SJSA1 (cell line): ENCODE measurements around the gene CD28. TPM values are rescaled to one million over a fixed set of nuclear protein-coding genes. Genes with fewer than 3 reads are reported as not detected.

ENCODE experiments used
- DNase-seq, 2 experiments: peaks; one replicate each; pipeline ENCODE4 v3.0.0-alpha.2; 2015 to 2020; ENCODE audit warnings: low spot score in 2 of 2, low read depth in 1 of 2
- H3K27ac ChIP-seq: fragments of 250-450 bp; sonication (Bioruptor Pico); 2 replicates; pipeline ENCODE4 v1.5.1; 2020; ENCODE audit warnings: mild to moderate bottlenecking, moderate library complexity
- H3K27me3 ChIP-seq: fragments of 250-450 bp; sonication (Bioruptor Pico); replicated peaks from 2 replicates; pipeline ENCODE4 v1.5.1; 2020; ENCODE audit warnings: mild to moderate bottlenecking, moderate library complexity
- H3K36me3 ChIP-seq: fragments of 250-450 bp; sonication (Bioruptor Pico); 2 replicates; pipeline ENCODE4 v1.5.1; 2020; ENCODE audit warnings: mild to moderate bottlenecking
- H3K4me1 ChIP-seq: fragments of 250-450 bp; sonication (Bioruptor Pico); replicated peaks from 2 replicates; pipeline ENCODE4 v1.6.1; 2021; ENCODE audit warnings: mild to moderate bottlenecking
- H3K4me3 ChIP-seq: fragments of 250-450 bp; sonication (Bioruptor Pico); 2 replicates; pipeline ENCODE4 v1.5.1; 2020; ENCODE audit warnings: mild to moderate bottlenecking
- H3K9me3 ChIP-seq: fragments of 250-450 bp; sonication (Bioruptor Pico); replicated peaks from 2 replicates; pipeline ENCODE4 v1.5.1; 2020; ENCODE audit warnings: mild to moderate bottlenecking
- total RNA-seq: library from RNA; depleted of rRNA; stranded (reverse); fragments of >200 nt; shearing (Covaris generic); gene quantifications from 2 replicates; pipeline ENCODE4 v1.2.3, GENCODE V29; 2014; rRNA removed

CD28 gene
- not detected in 2 replicates for total RNA-seq

DNA sequence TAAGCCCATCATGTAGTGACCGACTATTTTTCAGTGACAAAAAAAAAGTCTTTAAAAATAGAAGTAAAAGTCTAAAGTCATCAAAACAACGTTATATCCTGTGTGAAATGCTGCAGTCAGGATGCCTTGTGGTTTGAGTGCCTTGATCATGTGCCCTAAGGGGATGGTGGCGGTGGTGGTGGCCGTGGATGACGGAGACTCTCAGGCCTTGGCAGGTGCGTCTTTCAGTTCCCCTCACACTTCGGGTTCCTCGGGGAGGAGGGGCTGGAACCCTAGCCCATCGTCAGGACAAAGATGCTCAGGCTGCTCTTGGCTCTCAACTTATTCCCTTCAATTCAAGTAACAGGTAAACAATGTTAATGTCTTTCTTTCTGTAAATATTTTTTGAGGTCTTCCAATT lies at the start of gene CD28:
CD28 (plus strand) TSS at position 237 of the 400 bp plus-strand sequence; CDS start at position 295, 58 bp downstream.
- Histone ChIP-seq H3K4me1 (no peaks in the 10 kb centered on the region), H3K9me3 (no peaks in the 10 kb centered on the region; the same call in 1 of the 2 replicates), H3K27me3 (peaks cover 6% of the 10 kb centered on the region), H3K36me3 (no peaks in the 10 kb centered on the region), H3K4me3 (no peak within 1 kb of the TSS), H3K27ac (no peak within 1 kb of the TSS)
- no peak for DNase-seq

GRCh38 chr2:203659331-203660049 lies 46.9 kb upstream of the CD28 start:
- no peaks in the 10 kb centered on the region for H3K36me3 ChIP-seq
- no peak overlapping the region for H3K27ac ChIP-seq
- H3K9me3 ChIP-seq, result no peaks in the 10 kb centered on the region
- DNase-seq, result no peak
- H3K27me3 ChIP-seq, result no peaks in the 10 kb centered on the region
- H3K4me1 ChIP-seq, result no peaks in the 10 kb centered on the region
- no peak overlapping the region for H3K4me3 ChIP-seq

GRCh38 chr2:203660465-203660864 lies 46.0 kb upstream of the CD28 start:
- no peaks in the 10 kb centered on the region for H3K9me3 ChIP-seq
- no peaks in the 10 kb centered on the region for H3K4me1 ChIP-seq
- H3K36me3 ChIP-seq, result no peaks in the 10 kb centered on the region
- no peaks in the 10 kb centered on the region for H3K27me3 ChIP-seq
- H3K27ac ChIP-seq, result no peak overlapping the region
- DNase-seq, result no peak
- H3K4me3 ChIP-seq, result no peak overlapping the region

GRCh38 chr2:203661279-203661908 lies 45.0 kb upstream of the CD28 start:
- Histone ChIP-seq H3K27ac (no peak overlapping the region), H3K27me3 (no peaks in the 10 kb centered on the region), H3K4me1 (no peaks in the 10 kb centered on the region), H3K9me3 (no peaks in the 10 kb centered on the region), H3K36me3 (no peaks in the 10 kb centered on the region), H3K4me3 (no peak overlapping the region)
- DNase-seq, result no peak

GRCh38 chr2:203662487-203662886 lies 44.0 kb upstream of the CD28 start:
- H3K27me3 ChIP-seq, result no peaks in the 10 kb centered on the region
- no peaks in the 10 kb centered on the region for H3K36me3 ChIP-seq
- DNase-seq, result no peak
- H3K4me1 ChIP-seq, result no peaks in the 10 kb centered on the region
- H3K9me3 ChIP-seq, result no peaks in the 10 kb centered on the region
- H3K4me3 ChIP-seq, result no peak overlapping the region
- no peak overlapping the region for H3K27ac ChIP-seq

DNA sequence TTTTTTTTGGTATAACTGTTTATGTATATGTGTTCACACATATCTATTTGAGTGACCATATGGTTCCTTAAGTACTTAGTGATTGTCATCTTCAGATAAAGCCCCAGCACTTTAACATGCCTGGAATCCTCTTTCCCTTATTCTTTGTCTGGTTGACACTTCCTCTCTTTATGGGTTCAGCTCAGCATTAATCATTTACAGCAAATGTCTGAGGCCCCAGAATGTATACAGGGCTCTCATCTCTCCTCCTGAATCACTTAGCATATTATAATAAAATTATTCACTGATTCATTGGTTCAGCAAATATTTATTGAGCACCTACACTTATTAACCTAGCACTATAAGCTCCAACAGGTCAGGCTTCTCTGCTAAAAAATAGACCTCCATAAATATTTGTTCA lies 43.5 kb upstream of the CD28 start:
- H3K4me3 ChIP-seq, result no peak overlapping the region
- no peak overlapping the region for H3K27ac ChIP-seq
- no peaks in the 10 kb centered on the region for H3K9me3 ChIP-seq
- DNase-seq, result no peak
- no peaks in the 10 kb centered on the region for H3K27me3 ChIP-seq
- no peaks in the 10 kb centered on the region for H3K4me1 ChIP-seq
- H3K36me3 ChIP-seq, result no peaks in the 10 kb centered on the region

DNA sequence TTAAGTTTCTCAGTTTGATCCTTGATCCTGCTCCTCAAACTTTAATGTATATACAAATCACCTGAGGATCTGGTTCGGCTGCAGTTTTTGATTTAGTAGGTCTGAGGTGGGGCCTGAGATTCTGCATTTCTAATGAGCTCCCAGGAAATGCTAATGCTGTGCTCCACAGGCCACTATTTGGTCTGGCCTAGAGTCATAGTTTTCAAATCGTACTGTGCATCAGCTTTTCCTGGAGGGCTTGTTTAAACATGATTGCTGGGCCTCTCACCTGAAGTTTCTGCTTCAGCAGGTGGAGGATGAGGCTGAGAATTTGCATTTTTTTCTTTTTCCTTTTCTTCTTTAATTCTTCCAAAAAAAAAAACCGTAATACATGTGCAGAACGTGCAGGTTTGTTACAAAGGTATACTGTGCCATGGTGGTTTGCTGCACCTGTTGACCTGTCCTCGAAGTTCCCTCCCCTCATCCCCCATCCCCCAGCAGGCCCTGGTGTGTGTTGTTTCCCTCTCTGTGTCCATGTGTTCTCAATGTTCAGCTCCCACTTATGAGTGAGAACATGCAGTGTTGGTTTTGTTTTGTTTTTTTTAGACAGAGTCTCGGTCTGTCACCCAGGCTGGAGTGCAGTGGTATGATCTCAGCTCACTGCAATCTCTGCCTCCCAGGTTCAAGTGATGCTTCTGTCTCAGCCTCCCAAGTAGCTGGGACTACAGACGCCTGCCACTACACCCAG lies 42.2 kb upstream of the CD28 start:
- Histone ChIP-seq H3K4me3 (no peak overlapping the region), H3K36me3 (no peaks in the 10 kb centered on the region), H3K4me1 (no peaks in the 10 kb centered on the region), H3K9me3 (no peaks in the 10 kb centered on the region), H3K27me3 (no peaks in the 10 kb centered on the region), H3K27ac (no peak overlapping the region)
- no peak for DNase-seq

- H3K4me1 ChIP-seq, result peaks cover 6% of the 10 kb centered on the region
- no peaks in the 10 kb centered on the region for H3K27me3 ChIP-seq
- DNase-seq, result no peak
- no peak overlapping the region for H3K27ac ChIP-seq
- no peak overlapping the region for H3K4me3 ChIP-seq
- no peaks in the 10 kb centered on the region for H3K36me3 ChIP-seq
- H3K9me3 ChIP-seq, result no peaks in the 10 kb centered on the region
Measured at GRCh38 chr2:203667838-203668237, 38.6 kb upstream of the CD28 start.

GRCh38 chr2:203669820-203670219 lies 36.6 kb upstream of the CD28 start:
- DNase-seq, result peak in 1 of 2 experiments; percentile 34
- H3K36me3 ChIP-seq, result no peaks in the 10 kb centered on the region
- H3K4me3 ChIP-seq, result no peak overlapping the region
- no peaks in the 10 kb centered on the region for H3K27me3 ChIP-seq
- H3K4me1 ChIP-seq, result peaks cover 8% of the 10 kb centered on the region
- H3K9me3 ChIP-seq, result no peaks in the 10 kb centered on the region
- no peak overlapping the region for H3K27ac ChIP-seq

- no peak for DNase-seq
- Histone ChIP-seq H3K4me3 (no peak overlapping the region), H3K27me3 (no peaks in the 10 kb centered on the region), H3K27ac (no peak overlapping the region), H3K36me3 (no peaks in the 10 kb centered on the region), H3K9me3 (no peaks in the 10 kb centered on the region), H3K4me1 (peaks cover 15% of the 10 kb centered on the region)
Measured at GRCh38 chr2:203670939-203671338, 35.5 kb upstream of the CD28 start.

GRCh38 chr2:203671876-203672275 lies 34.6 kb upstream of the CD28 start:
- H3K27ac ChIP-seq, result no peak overlapping the region
- DNase-seq, result no peak
- H3K36me3 ChIP-seq, result no peaks in the 10 kb centered on the region

GRCh38 chr2:203672856-203673255 lies 33.6 kb upstream of the CD28 start:
- no peak for DNase-seq
- H3K27me3 ChIP-seq, result no peaks in the 10 kb centered on the region
- H3K27ac ChIP-seq, result no peak overlapping the region
- no peak overlapping the region for H3K4me3 ChIP-seq
- no peaks in the 10 kb centered on the region for H3K36me3 ChIP-seq
- H3K4me1 ChIP-seq, result peaks cover 15% of the 10 kb centered on the region
- H3K9me3 ChIP-seq, result no peaks in the 10 kb centered on the region

More at GRCh38 chr2:203671876-203672275, 34.6 kb upstream of the CD28 start:
- Histone ChIP-seq H3K4me3 (no peak overlapping the region), H3K27me3 (no peaks in the 10 kb centered on the region), H3K9me3 (no peaks in the 10 kb centered on the region), H3K4me1 (peaks cover 15% of the 10 kb centered on the region)

- no peak overlapping the region for H3K4me3 ChIP-seq
- peaks cover 15% of the 10 kb centered on the region for H3K4me1 ChIP-seq
- no peaks in the 10 kb centered on the region for H3K36me3 ChIP-seq
- H3K27ac ChIP-seq, result no peak overlapping the region
- no peaks in the 10 kb centered on the region for H3K27me3 ChIP-seq
- no peak for DNase-seq
- no peaks in the 10 kb centered on the region for H3K9me3 ChIP-seq
Measured at GRCh38 chr2:203673933-203674332, 32.5 kb upstream of the CD28 start.

GRCh38 chr2:203675086-203675485 lies 31.4 kb upstream of the CD28 start:
- Histone ChIP-seq H3K36me3 (no peaks in the 10 kb centered on the region), H3K9me3 (no peaks in the 10 kb centered on the region), H3K27ac (no peak overlapping the region), H3K27me3 (no peaks in the 10 kb centered on the region), H3K4me3 (no peak overlapping the region), H3K4me1 (peaks cover 12% of the 10 kb centered on the region)
- DNase-seq, result no peak
